Coronary artery (tissue), 2 donors: ENCODE data around the gene SERP2.

ENCODE experiments used
- DNase-seq: peaks from one replicate; pipeline ENCODE4 v3.0.0-alpha.2; 2017; ENCODE audit warnings: low spot score
- H3K27ac ChIP-seq, 2 donors: fragments of 200-600 bp; sonication (generic); one replicate each; pipeline ENCODE4 v1.5.1; 2016 to 2019
- H3K4me3 ChIP-seq: fragments of 200-600 bp; sonication (generic); 2 replicates; pipeline ENCODE4 v1.5.1; 2016; ENCODE audit warnings: mild to moderate bottlenecking, moderate library complexity
- CTCF ChIP-seq: fragments of 200-600 bp; sonication (generic); IDR thresholded peaks from one replicate; pipeline ENCODE4 v1.5.1; 2019; ENCODE audit warnings: antibody characterized with exemption

SERP2 gene

DNA sequence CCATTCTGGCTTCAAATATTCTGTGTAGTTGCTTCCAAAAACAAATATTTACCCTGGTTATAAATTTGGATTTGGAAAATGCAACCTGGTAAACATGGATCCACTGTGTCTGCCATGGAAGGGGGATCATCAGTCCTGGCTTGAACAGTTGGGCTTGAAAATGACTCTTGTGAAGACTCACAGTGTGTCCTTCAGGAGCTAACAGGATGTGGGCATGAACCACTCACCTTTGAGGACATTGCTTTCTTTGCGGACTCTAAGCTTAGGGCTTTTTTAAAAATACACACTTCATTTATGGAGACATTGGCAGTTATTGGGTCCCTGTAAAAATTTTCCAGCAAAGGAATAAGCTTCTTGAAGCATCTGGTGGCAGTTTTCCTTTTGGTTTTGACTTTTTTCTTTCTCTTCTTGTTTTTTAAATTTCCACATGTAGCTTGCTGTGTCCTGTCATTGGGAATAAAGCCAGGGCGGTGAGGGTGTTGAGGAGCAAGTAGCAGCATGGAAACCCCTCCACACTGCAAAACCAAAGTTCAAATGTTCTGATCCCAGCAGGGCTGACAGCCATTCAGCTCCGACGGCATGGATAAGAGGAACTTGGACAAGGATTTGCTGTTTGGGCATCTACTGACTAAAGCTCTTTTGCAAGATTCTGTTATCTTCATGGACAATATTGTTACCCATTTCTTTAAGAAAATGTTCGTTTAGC is 39.5 kb upstream of the SERP2 start:
- no peak for TF ChIP-seq CTCF
- Histone ChIP-seq H3K27ac (no peak overlapping the region), H3K4me3 (no peak overlapping the region)
- DNase-seq, result no peak

GRCh38 chr13:44334751-44335150 is 38.9 kb upstream of the SERP2 start:
- Histone ChIP-seq H3K4me3 (no peak overlapping the region), H3K27ac (no peak overlapping the region)
- DNase-seq, result no peak
- TF ChIP-seq CTCF, result no peak

GRCh38 chr13:44336934-44337333 is 36.7 kb upstream of the SERP2 start:
- no peak overlapping the region for H3K27ac ChIP-seq
- H3K4me3 ChIP-seq, result no peak overlapping the region
- DNase-seq, result no peak
- TF ChIP-seq CTCF, result no peak

DNA sequence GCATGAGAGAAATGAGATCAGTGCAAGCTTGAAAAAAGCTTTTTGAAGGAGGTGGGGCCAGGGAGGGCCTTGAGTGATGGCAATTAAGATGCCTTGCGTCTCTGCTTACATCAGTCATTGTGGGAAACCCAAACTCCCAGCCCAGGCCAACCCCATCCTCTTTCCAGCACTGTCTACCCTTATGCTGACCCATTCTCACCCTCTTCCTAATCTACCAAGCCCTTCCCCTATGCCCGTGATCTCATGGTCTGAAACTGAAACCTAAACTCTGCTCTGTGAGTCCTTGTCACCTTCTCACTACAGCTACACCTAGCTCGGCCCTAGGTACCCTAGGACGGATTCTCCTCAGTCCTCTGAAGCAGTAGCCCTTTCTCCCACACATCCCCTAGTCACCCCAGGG is 36.0 kb upstream of the SERP2 start:
- H3K27ac ChIP-seq, result no peak overlapping the region
- TF ChIP-seq CTCF, result no peak
- no peak overlapping the region for H3K4me3 ChIP-seq
- no peak for DNase-seq

DNA sequence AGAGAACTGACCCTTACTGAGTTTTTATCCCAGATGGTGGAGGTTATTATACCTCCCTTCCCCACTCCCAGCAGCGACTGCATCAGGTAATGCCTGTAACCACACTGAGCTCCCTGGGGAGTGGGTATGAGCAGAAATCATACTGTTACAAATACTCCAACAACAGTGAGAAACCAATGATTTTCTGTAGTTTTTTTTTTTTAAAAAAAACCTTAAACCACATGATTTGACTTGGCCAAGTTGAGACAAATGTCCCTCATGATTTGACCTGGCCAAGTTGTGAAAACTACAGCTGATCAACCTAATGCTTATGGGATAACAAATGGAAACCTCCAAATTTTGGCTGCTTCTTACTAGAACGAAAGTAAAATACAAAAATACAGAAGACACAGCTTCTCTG is 33.1 kb upstream of the SERP2 start:
- Histone ChIP-seq H3K4me3 (no peak overlapping the region), H3K27ac (no peak overlapping the region)
- TF ChIP-seq CTCF, result no peak
- no peak for DNase-seq

DNA sequence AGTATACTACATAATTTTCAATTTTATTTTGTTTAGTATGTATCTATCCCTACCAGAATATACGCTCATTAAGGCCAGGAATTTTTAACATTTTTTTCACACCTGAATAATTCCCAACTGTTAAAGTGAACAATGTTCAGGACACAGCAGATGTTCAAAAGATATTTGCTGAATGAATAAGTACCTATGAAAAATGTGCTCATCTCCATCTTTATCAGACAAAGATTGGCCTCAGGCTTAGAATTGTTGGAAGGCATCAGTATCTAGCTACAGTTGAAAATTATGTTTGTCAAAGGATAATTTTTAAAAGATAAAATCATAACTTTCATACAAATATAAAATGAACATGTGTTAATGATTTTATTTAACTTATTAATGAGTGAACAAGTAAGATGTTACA is 30.9 kb upstream of the SERP2 start:
- no peak overlapping the region for H3K27ac ChIP-seq
- no peak for TF ChIP-seq CTCF
- DNase-seq, result no peak
- no peak overlapping the region for H3K4me3 ChIP-seq

- no peak for TF ChIP-seq CTCF
- H3K4me3 ChIP-seq, result no peak overlapping the region
- no peak for DNase-seq
- no peak overlapping the region for H3K27ac ChIP-seq
Measured at GRCh38 chr13:44346534-44346933, 27.1 kb upstream of the SERP2 start.
